HepG2 (cell line): ENCODE measurements around the gene UTRN. TPM values are rescaled to one million over a fixed set of nuclear protein-coding genes. Genes with fewer than 3 reads are reported as not detected.

ENCODE experiments used
- HDAC6 ChIP-seq: fragments of 200-600 bp; sonication (generic); IDR thresholded peaks from 2 replicates; pipeline ENCODE4 v1.7.0; 2017; ENCODE audit warnings: mild to moderate bottlenecking, antibody characterized with exemption, low read length, low read depth
- HOXA9 ChIP-seq: sonication (generic); formaldehyde crosslinking; IDR thresholded peaks from 2 replicates; pipeline ENCODE4 v1.8.1; 2022; ENCODE audit warnings: missing genetic modification reagents, mild to moderate bottlenecking, moderate library complexity, borderline replicate concordance
- MEF2D ChIP-seq: sonication (generic); formaldehyde crosslinking; IDR thresholded peaks from 2 replicates; pipeline ENCODE4 v1.5.1; 2020; ENCODE audit warnings: mild to moderate bottlenecking, missing genetic modification reagents
- PRMT3 ChIP-seq: sonication (generic); formaldehyde crosslinking; IDR thresholded peaks from 2 replicates; pipeline ENCODE4 v1.8.1; 2022; ENCODE audit warnings: low read depth, mild to moderate bottlenecking, moderate library complexity, missing genetic modification reagents, borderline replicate concordance
- SKIL ChIP-seq: sonication (generic); formaldehyde crosslinking; IDR thresholded peaks from 2 replicates; pipeline ENCODE4 v1.8.0; 2022; ENCODE audit warnings: missing genetic modification reagents, mild to moderate bottlenecking, moderate library complexity, borderline replicate concordance
- SMARCE1 ChIP-seq: fragments of 450-650 bp; IDR thresholded peaks from 2 replicates; pipeline ENCODE4 v1.6.1; 2017; ENCODE audit warnings: borderline replicate concordance
- SP1 ChIP-seq, 2 experiments: fragments of 450-650 bp in 1 of 2; sonication (generic) in 1 of 2; formaldehyde crosslinking in 1 of 2; IDR thresholded peaks; 2 replicates each; pipeline versions ENCODE4 v1.4.0 to v1.6.1; 2016 to 2020; ENCODE audit warnings: missing genetic modification reagents in 1 of 2
- TBX2 ChIP-seq: sonication (generic); formaldehyde crosslinking; IDR thresholded peaks from 2 replicates; pipeline ENCODE4 v1.5.0; 2020; ENCODE audit warnings: missing genetic modification reagents, mild to moderate bottlenecking, borderline replicate concordance
- TGIF2 ChIP-seq: IDR thresholded peaks from 2 replicates; pipeline ENCODE4 v1.6.1; 2016; ENCODE audit warnings: control low read depth, missing compliant biosample characterization
- TSC22D2 ChIP-seq: sonication (generic); formaldehyde crosslinking; IDR thresholded peaks from 2 replicates; pipeline ENCODE4 v1.5.1; 2020; ENCODE audit warnings: missing genetic modification reagents, mild to moderate bottlenecking, borderline replicate concordance
- ZNF260 ChIP-seq: sonication (generic); formaldehyde crosslinking; IDR thresholded peaks from 2 replicates; pipeline ENCODE4 v1.4.0; 2020; ENCODE audit warnings: missing genetic modification reagents, low read depth, mild to moderate bottlenecking, borderline replicate concordance
- ZNF33B ChIP-seq: sonication (generic); formaldehyde crosslinking; IDR thresholded peaks from 2 replicates; pipeline ENCODE4 v1.5.1; 2020; ENCODE audit warnings: mild to moderate bottlenecking, missing genetic modification reagents
- ZNF557 ChIP-seq: sonication (generic); formaldehyde crosslinking; IDR thresholded peaks from 2 replicates; pipeline ENCODE4 v1.4.0; 2020; ENCODE audit warnings: missing genetic modification reagents
- ZNF598 ChIP-seq: sonication (generic); formaldehyde crosslinking; IDR thresholded peaks from 2 replicates; pipeline ENCODE4 v1.5.1; 2020; ENCODE audit warnings: mild to moderate bottlenecking, missing genetic modification reagents, borderline replicate concordance
- ZNF619 ChIP-seq: sonication (generic); formaldehyde crosslinking; IDR thresholded peaks from 2 replicates; pipeline ENCODE4 v1.4.0; 2020; ENCODE audit warnings: mild to moderate bottlenecking, missing genetic modification reagents
- ZNF646 ChIP-seq: sonication (generic); formaldehyde crosslinking; IDR thresholded peaks from 2 replicates; pipeline ENCODE4 v1.9.0; 2021; ENCODE audit warnings: mild to moderate bottlenecking, missing genetic modification reagents
- ZSCAN25 ChIP-seq: sonication (generic); formaldehyde crosslinking; IDR thresholded peaks from 2 replicates; pipeline ENCODE4 v1.8.0; 2022; ENCODE audit warnings: mild to moderate bottlenecking, missing genetic modification reagents
- polyA plus RNA-seq, 8 experiments: library from polyadenylated mRNA; depleted of rRNA in 3 of 8; stranded (reverse) in 7 of 8; unstranded in 1 of 8; fragments of >200 nt; fragmentation: Illumina TruSeq in 4 of 8; extraction: Trizol in 4 of 8; gene quantifications; 2 replicates each; pipeline versions ENCODE4 v1.2.1 to v1.2.3, GENCODE V29; 2011 to 2016; ENCODE audit warnings: low read depth in 4 of 8, missing spikeins in 1 of 8, mixed read lengths in 1 of 8; ENCODE audit not compliant: insufficient read depth in 1 of 8
- total RNA-seq, 5 experiments: library from RNA; depleted of rRNA; stranded (reverse); fragments of >200 nt; fragmentation: Illumina TruSeq; extraction: Trizol; gene quantifications; 2 replicates each; pipeline ENCODE4 v1.2.3, GENCODE V29; 2016; ENCODE audit warnings: low read depth in 1 of 5
- TF ChIP-seq, protein P1 (sequence below): sonication (generic); formaldehyde crosslinking; IDR thresholded peaks from 2 replicates; pipeline ENCODE4 v1.4.0; 2020; ENCODE audit warnings: mild to moderate bottlenecking, missing genetic modification reagents

The UTRN gene
- total and polyA plus RNA-seq, 2 of the 13 experiments (the other 11 are each of a cell fraction or from before 2014, with no cell fraction given): 102 to 116 TPM

DNA sequence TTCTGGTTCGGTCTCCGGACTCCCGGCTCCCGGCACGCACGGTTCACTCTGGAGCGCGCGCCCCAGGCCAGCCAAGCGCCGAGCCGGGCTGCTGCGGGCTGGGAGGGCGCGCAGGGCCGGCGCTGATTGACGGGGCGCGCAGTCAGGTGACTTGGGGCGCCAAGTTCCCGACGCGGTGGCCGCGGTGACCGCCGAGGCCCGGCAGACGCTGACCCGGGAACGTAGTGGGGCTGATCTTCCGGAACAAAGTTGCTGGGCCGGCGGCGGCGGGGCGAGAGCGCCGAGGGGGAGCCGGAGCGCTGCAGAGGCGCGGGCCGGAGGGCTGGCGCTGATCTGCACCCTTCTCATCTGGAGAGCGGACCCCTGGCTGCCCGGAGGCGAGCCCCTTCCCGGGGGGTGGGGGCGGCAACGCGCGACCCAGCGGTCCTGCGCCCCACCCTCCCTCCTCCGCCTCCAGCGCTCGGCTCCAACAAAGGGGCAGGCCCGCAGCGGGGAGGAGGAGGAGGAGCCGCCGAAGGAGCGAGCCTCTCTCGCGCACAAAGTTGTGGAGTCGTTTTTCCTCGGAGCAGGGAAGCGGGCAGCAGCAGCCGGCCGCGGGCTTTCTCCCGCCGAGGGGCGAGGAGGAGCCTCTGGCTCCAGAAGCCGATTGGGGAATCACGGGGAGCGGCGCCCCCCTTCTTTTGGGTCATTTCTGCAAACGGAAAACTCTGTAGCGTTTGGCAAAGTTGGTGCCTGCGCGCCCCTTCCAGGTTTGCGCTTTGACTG, at the start of gene UTRN (continued):
- TF ChIP-seq, protein P1, sequence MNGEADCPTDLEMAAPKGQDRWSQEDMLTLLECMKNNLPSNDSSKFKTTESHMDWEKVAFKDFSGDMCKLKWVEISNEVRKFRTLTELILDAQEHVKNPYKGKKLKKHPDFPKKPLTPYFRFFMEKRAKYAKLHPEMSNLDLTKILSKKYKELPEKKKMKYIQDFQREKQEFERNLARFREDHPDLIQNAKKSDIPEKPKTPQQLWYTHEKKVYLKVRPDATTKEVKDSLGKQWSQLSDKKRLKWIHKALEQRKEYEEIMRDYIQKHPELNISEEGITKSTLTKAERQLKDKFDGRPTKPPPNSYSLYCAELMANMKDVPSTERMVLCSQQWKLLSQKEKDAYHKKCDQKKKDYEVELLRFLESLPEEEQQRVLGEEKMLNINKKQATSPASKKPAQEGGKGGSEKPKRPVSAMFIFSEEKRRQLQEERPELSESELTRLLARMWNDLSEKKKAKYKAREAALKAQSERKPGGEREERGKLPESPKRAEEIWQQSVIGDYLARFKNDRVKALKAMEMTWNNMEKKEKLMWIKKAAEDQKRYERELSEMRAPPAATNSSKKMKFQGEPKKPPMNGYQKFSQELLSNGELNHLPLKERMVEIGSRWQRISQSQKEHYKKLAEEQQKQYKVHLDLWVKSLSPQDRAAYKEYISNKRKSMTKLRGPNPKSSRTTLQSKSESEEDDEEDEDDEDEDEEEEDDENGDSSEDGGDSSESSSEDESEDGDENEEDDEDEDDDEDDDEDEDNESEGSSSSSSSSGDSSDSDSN (CRISPR knock-in tag): peak; percentile 98
- TF ChIP-seq ZNF646 (CRISPR knock-in tag) (0 out of 2 replicates have a peak, but pooled peaks have one; percentile 54), SMARCE1 (no peak), SP1 (IDR thresholded peaks at IDR 0.05) (no peak), SP1 (CRISPR knock-in tag; IDR thresholded peaks at IDR 0.05) (peak; percentile 26), ZNF33B (peak; percentile 84), ZNF557 (CRISPR knock-in tag) (no peak), ZNF598 (CRISPR knock-in tag) (peak; percentile 90; the same call in 1 of the 2 replicates), ZNF260 (CRISPR knock-in tag) (no peak), ZNF619 (CRISPR knock-in tag) (peak; percentile 85), MEF2D (peak; percentile 58; the same call in 1 of the 2 replicates), HDAC6 (peak; percentile 41; the same call in 1 of the 2 replicates), PRMT3 (peak; percentile 73), SKIL (CRISPR knock-in tag) (peak; percentile 85), HOXA9 (CRISPR knock-in tag) (peak; percentile 73), ZSCAN25 (peak; percentile 76; the same call in 1 of the 2 replicates), TGIF2 (peak; percentile 74; the same call in 1 of the 2 replicates), TSC22D2 (CRISPR knock-in tag) (peak; percentile 81; the same call in 1 of the 2 replicates), TBX2 (CRISPR knock-in tag) (peak; percentile 99)
